ENCODE measurements around the gene CITED1. TPM values are rescaled to one million over a fixed set of nuclear protein-coding genes. Genes with fewer than 3 reads are reported as not detected.

Gene CITED1
- total RNA-seq, 2 donors from 2014 or later, result 0.40 to 0.93 TPM

DNA sequence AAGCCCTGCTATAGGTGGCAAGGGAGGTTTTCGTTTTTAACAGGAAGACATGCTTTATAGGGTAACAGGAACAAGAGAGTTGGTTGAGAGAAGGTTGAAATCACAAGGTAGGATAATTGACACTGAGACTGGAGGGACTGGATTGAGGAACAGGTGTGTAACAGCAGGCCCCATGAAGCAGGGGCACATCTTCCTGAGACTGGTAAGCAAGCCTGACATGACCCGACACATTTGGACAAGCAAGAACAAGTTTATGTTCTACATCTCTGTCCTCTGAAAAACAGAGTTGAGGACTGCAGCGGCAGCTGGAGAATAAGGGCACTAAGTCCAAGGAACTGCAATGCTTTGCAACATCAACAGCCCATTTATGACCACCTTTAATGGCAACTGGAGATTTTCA lies 33.9 kb downstream of the CITED1 start:
- Histone ChIP-seq H3K36me3 (ENCODE audit: control insufficient read depth, insufficient read depth, low read length) (peaks cover 69% of the 10 kb centered on the region), H3K27ac (ENCODE audit: low read depth, low read length) (no peak overlapping the region), H3K4me3 (ENCODE audit: low read length) (no peak overlapping the region), H3K9ac (ENCODE audit: extremely low read depth, low read length, poor library complexity, severe bottlenecking) (no peak overlapping the region), H3K27me3 (ENCODE audit: control insufficient read depth, insufficient read depth, low read length, poor library complexity, severe bottlenecking) (no peaks in the 10 kb centered on the region), H3K9me3 (ENCODE audit: control insufficient read depth, low read length) (no peaks in the 10 kb centered on the region), H3K4me1 (ENCODE audit: control insufficient read depth, insufficient read depth, low read length) (no peaks in the 10 kb centered on the region)
- Mint-ChIP-seq H3K9me3 (no peaks in the 10 kb centered on the region), H3K27me3 (ENCODE audit: insufficient read depth) (no peaks in the 10 kb centered on the region), H3K36me3 (ENCODE audit: low read depth) (peaks cover 83% of the 10 kb centered on the region), H3K4me3 (no peak overlapping the region), H3K27ac (no peak overlapping the region), H3K4me1 (peaks cover 28% of the 10 kb centered on the region)
- DNase-seq, result no peak
- WGBS, 2 experiments (ENCODE audit: insufficient coverage in 1 of 2, insufficient read length in 1 of 2), result 92 to 100% methylated on average over 1 to 3 of the region's 3 CpGs
- TF ChIP-seq, protein P1, sequence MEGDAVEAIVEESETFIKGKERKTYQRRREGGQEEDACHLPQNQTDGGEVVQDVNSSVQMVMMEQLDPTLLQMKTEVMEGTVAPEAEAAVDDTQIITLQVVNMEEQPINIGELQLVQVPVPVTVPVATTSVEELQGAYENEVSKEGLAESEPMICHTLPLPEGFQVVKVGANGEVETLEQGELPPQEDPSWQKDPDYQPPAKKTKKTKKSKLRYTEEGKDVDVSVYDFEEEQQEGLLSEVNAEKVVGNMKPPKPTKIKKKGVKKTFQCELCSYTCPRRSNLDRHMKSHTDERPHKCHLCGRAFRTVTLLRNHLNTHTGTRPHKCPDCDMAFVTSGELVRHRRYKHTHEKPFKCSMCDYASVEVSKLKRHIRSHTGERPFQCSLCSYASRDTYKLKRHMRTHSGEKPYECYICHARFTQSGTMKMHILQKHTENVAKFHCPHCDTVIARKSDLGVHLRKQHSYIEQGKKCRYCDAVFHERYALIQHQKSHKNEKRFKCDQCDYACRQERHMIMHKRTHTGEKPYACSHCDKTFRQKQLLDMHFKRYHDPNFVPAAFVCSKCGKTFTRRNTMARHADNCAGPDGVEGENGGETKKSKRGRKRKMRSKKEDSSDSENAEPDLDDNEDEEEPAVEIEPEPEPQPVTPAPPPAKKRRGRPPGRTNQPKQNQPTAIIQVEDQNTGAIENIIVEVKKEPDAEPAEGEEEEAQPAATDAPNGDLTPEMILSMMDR (conservative IDR thresholded peaks at IDR 0.05), result no peak

DNA sequence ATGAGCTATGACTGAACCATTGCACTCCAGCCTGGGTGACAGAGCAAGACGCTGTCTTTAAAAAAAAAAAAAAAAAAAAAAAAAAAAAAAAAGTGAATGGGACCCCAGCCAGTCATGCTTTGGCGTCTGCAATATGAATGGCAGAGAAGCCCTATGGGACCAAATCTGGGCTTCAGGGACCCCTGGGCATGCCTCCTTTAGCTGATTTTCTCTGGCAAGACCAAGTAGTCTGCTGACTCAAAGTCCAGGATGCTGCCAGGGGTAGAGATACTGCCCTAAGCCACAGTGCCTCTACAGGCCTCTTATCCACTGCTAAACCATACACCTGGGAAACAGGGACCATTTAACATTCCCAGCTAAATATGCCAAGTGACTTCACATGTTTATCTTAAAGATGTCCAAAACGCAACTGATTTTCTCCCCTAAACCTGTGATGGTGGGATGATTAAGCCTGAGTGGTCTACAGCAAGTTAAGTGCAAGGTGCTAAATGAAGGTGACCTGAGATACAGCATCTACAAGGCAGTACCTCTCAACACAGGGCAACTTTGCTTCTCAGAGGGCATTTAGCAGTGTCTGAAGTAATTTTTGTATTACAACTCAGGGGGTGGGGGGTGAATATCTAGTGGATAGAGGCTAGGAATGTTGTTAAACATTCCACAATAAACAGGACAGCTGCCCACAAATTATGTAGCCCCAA lies 34.5 kb downstream of the CITED1 start:
- Histone ChIP-seq H3K27ac (ENCODE audit: low read depth, low read length) (no peak overlapping the region), H3K36me3 (ENCODE audit: control insufficient read depth, insufficient read depth, low read length) (peaks cover 69% of the 10 kb centered on the region), H3K4me1 (ENCODE audit: control insufficient read depth, insufficient read depth, low read length) (no peaks in the 10 kb centered on the region), H3K27me3 (ENCODE audit: control insufficient read depth, insufficient read depth, low read length, poor library complexity, severe bottlenecking) (no peaks in the 10 kb centered on the region), H3K9ac (ENCODE audit: extremely low read depth, low read length, poor library complexity, severe bottlenecking) (no peak overlapping the region), H3K4me3 (ENCODE audit: low read length) (no peak overlapping the region), H3K9me3 (ENCODE audit: control insufficient read depth, low read length) (no peaks in the 10 kb centered on the region)
- peaks cover 28% of the 10 kb centered on the region for H3K4me1 Mint-ChIP-seq
- no peak overlapping the region for H3K27ac Mint-ChIP-seq
- H3K27me3 Mint-ChIP-seq (ENCODE audit: insufficient read depth), result no peaks in the 10 kb centered on the region
- 86% methylated on average over 3 of the region's 3 CpGs; no CpG with 5 or more reads in 1 of the 2 experiments for WGBS, 2 experiments (ENCODE audit: insufficient coverage in 1 of 2, insufficient read length in 1 of 2)
- peaks cover 83% of the 10 kb centered on the region for H3K36me3 Mint-ChIP-seq (ENCODE audit: low read depth)
- H3K4me3 Mint-ChIP-seq, result no peak overlapping the region
- no peaks in the 10 kb centered on the region for H3K9me3 Mint-ChIP-seq
- DNase-seq, result no peak
- TF ChIP-seq, protein P1 (conservative IDR thresholded peaks at IDR 0.05), result no peak

DNA sequence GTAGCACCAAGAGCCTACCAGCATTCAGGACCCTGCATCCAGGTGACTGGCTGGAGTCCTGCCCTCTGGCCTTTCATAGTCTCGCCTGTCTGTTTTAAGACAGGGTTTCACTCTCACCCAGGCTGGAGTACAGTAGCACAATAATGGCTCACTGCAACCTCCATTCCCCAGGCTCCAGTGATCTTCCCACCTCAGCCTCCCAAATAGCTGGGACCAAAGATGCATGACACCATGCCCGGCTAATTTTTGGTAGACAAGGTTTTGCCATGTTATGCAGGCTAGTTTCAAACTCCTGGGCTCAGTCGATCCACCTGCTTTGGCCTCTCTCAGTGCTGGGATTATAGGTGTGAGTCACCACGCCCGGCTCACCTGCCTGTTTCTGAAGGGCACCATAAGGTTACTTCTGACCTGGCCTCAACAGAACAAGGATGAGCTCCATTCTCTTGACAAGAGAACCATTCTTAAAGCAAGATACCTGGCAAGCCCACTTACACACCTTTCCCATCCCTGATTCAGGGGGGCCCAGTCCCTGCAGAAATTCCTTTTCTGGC lies 35.3 kb downstream of the CITED1 start:
- no peaks in the 10 kb centered on the region for H3K27me3 Mint-ChIP-seq (ENCODE audit: insufficient read depth)
- Histone ChIP-seq H3K4me1 (ENCODE audit: control insufficient read depth, insufficient read depth, low read length) (no peaks in the 10 kb centered on the region), H3K4me3 (ENCODE audit: low read length) (no peak overlapping the region), H3K9me3 (ENCODE audit: control insufficient read depth, low read length) (no peaks in the 10 kb centered on the region), H3K36me3 (ENCODE audit: control insufficient read depth, insufficient read depth, low read length) (peaks cover 62% of the 10 kb centered on the region), H3K9ac (ENCODE audit: extremely low read depth, low read length, poor library complexity, severe bottlenecking) (no peak overlapping the region), H3K27ac (ENCODE audit: low read depth, low read length) (no peak overlapping the region), H3K27me3 (ENCODE audit: control insufficient read depth, insufficient read depth, low read length, poor library complexity, severe bottlenecking) (no peaks in the 10 kb centered on the region)
- peaks cover 22% of the 10 kb centered on the region for H3K4me1 Mint-ChIP-seq
- H3K9me3 Mint-ChIP-seq, result no peaks in the 10 kb centered on the region
- TF ChIP-seq, protein P1 (conservative IDR thresholded peaks at IDR 0.05), result no peak
- no peak overlapping the region for H3K27ac Mint-ChIP-seq
- no peak overlapping the region for H3K4me3 Mint-ChIP-seq
- no peak for DNase-seq
- 90 to 93% methylated on average over 3 to 5 of the region's 5 CpGs for WGBS, 2 experiments (ENCODE audit: insufficient coverage in 1 of 2, insufficient read length in 1 of 2)
- peaks cover 75% of the 10 kb centered on the region for H3K36me3 Mint-ChIP-seq (ENCODE audit: low read depth)

Data from endodermal cell (in vitro differentiated cells).